Activated naive CD8-positive, alpha-beta T cell treated with anti-CD3 and anti-CD28 coated beads, Interleukin-2, amount 50 U/mL, for 24 hours (primary cell): ENCODE results near the gene TMEM123.
"Not testable (repeated sequence)": the region's sequence is repeated elsewhere in the genome, so short reads cannot be mapped to it uniquely, and the experiment has no call there.

ENCODE experiments used
- ATAC-seq: fragments of 150-1000 bp; cut with Tn5 transposase; one replicate; pipeline ENCODE4 v1.10.0; 2021
- DNase-seq: peaks from one replicate; pipeline ENCODE4 v3.0.0; 2021
- H3K27ac Mint-ChIP-seq: one replicate; pipeline ENCODE4 v1.8.0; 2021; ENCODE audit warnings: mild to moderate bottlenecking, mixed read lengths
- H3K27me3 Mint-ChIP-seq: one replicate; pipeline ENCODE4 v1.8.0; 2021; ENCODE audit warnings: mixed read lengths
- H3K36me3 Mint-ChIP-seq: one replicate; pipeline ENCODE4 v1.8.0; 2021; ENCODE audit warnings: low read depth, mixed read lengths
- H3K4me1 Mint-ChIP-seq: one replicate; pipeline ENCODE4 v1.8.0; 2021; ENCODE audit warnings: mixed read lengths
- H3K4me3 Mint-ChIP-seq: one replicate; pipeline ENCODE4 v1.8.0; 2021; ENCODE audit warnings: mild to moderate bottlenecking, moderate library complexity, mixed read lengths
- H3K9me3 Mint-ChIP-seq: one replicate; pipeline ENCODE4 v1.8.0; 2021; ENCODE audit warnings: mixed read lengths

Gene TMEM123

DNA sequence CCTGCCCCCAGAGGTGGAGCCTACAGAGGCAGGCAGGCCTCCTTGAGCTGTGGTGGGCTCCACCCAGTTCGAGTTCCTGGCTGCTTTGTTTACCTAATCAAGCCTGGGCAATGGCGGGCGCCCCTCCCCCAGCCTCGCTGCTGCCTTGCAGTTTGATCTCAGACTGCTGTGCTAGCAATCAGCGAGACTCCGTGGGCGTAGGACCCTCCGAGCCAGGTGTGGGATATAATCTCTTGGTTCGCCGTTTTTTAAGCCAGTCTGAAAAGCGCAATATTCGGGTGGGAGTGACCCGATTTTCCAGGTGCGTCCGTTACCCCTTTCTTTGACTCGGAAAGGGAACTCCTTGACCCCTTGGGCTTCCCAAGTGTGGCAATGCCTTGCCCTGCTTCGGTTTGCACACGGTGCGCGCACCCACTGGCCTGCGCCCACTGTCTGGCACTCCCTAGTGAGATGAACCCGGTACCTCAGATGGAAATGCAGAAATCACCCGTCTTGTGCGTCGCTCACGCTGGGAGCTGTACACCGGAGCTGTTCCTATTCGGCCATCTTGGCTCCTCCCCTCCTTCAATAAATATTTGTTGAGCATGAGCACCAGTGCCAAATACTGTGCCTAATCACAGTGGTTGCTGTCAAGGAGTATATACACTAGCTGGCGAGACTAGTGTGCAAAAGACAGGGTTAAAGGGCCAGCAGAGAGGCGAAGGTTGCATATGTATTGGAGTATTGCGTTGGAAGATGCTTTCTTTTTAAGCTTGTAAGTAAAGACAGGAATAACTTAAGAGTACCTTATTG lies 77.7 kb downstream of the TMEM123 start:
- not testable (repeated sequence) for DNase-seq, H3K27me3 Mint-ChIP-seq, ATAC-seq, H3K9me3 Mint-ChIP-seq, H3K27ac Mint-ChIP-seq, H3K4me3 Mint-ChIP-seq
- H3K36me3 Mint-ChIP-seq, result peaks cover 41% of the 10 kb centered on the region
- peaks cover 23% of the 10 kb centered on the region for H3K4me1 Mint-ChIP-seq

DNA sequence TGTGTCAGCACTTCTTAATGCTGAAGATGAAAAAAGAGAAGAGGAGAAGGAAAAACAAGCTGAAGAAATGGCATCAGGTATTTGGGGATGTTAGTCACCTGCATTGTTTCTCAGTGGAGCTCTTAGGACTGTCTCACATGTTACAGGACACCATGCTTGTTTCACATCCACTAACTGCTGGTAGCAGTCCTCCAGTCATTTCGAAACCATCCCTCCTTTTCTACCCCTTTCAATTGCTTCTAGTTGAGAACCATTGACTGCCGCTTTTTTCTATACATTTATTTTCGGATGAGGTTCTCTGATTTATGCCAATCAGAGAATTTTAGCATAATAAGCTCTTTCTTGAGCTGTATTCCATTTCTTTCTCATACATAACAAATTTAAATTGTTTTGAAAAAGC lies 84.1 kb downstream of the TMEM123 start:
- peaks cover 29% of the 10 kb centered on the region for H3K4me1 Mint-ChIP-seq
- no peaks in the 10 kb centered on the region for H3K27me3 Mint-ChIP-seq
- DNase-seq (no peak), ATAC-seq (peak; percentile 86)
- H3K27ac Mint-ChIP-seq, result no peak overlapping the region
- peaks cover 49% of the 10 kb centered on the region for H3K36me3 Mint-ChIP-seq
- H3K9me3 Mint-ChIP-seq, result no peaks in the 10 kb centered on the region
- no peak overlapping the region for H3K4me3 Mint-ChIP-seq

DNA sequence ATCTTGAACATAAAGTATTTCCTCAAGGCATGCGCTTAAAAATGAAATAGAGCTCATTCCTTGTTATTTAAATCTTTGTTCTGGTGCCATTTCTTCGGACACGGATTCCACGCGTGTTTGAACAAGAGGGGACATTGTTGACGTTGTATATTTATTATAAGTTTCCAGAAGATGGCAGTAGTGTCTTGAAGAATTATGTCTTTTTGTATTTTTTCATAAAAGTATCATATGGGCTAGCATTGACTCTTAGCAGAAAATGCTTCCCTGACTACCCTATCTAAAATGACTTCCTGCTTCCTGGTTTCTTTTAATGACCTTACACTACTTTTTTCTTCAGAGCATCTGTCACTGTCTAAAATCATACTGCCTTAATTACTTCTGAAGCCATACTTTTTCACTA lies 85.2 kb downstream of the TMEM123 start:
- Mint-ChIP-seq H3K27ac (no peak overlapping the region), H3K4me3 (no peak overlapping the region), H3K9me3 (no peaks in the 10 kb centered on the region), H3K4me1 (peaks cover 33% of the 10 kb centered on the region), H3K27me3 (no peaks in the 10 kb centered on the region), H3K36me3 (peaks cover 55% of the 10 kb centered on the region)
- DNase-seq (no peak), ATAC-seq (no peak)

DNA sequence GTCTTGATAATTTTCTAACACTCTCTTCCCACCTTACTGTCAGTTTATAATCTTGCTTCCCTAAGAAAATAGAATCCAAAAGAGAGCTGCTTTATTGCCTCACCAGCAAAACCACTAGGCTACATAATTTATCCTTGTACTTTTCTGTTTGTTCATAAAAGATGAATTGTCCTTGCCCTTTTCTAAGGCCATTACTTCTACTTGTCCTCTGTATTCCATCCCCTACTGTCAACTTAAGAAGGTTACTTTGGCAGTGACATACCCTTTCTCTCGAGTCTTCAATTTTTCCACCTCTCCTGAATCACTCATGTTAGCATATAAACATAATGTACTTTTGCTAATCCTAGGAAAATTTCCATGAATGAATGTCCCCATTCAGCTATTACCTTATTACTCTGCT lies 87.6 kb downstream of the TMEM123 start:
- peak overlapping the region; percentile 14 for H3K27ac Mint-ChIP-seq

DNA sequence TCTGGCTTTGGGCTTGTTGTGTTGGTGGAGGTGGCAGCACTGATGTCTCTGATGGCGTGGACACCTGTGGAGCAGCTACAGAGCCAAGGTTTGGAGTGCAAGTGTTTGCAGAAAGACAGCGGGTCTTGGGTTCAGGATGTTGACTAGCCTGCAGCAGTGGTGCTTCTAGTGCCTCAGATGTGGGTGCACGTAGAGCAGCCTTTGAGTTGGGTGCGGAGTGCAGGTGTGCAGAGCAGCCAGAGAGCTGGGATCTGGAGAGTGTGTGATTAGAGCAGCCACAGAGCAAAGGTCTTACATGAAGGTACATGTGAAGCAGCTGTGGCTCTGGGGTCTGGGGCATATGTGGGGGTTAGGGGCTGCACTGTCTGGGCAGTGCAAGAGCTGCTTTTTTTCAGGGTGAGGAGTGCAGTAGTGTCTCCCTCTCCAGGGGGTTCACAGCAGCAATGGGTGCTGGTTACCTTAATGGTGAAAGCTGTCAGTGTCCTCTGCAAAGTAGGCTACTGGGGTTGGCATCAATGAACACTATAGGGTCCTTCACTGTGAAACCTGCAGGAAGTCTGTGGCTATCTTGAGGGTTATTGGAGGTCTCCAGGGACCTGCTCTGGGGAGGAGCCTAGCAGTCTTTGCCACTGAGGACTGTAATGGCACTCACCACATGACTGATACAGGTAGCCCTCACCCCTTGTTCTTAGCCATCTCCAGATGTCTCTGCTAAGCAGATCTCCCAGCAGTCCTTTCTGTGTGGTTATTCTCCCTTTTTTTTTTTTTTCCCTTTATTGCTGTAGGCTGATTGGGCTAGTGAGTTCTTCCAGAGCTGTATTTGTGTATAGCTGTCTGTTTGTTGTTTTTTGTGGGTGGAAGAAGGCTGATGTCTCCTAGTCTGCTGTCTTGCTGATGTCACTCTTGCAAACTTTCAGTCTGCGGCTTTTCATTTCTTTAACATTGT lies 91.2 kb downstream of the TMEM123 start:
- Mint-ChIP-seq H3K9me3 (peaks cover 15% of the 10 kb centered on the region), H3K4me3 (peak overlapping the region; percentile 22), H3K27ac (peak overlapping the region; percentile 41), H3K36me3 (peaks cover 77% of the 10 kb centered on the region), H3K4me1 (peaks cover 48% of the 10 kb centered on the region), H3K27me3 (no peaks in the 10 kb centered on the region)
- ATAC-seq (peak; percentile 89), DNase-seq (no peak)

More for the DNA sequence above, 87.6 kb downstream of the TMEM123 start:
- ATAC-seq (no peak), DNase-seq (no peak)
- Mint-ChIP-seq H3K4me1 (peaks cover 48% of the 10 kb centered on the region), H3K27me3 (no peaks in the 10 kb centered on the region), H3K4me3 (no peak overlapping the region), H3K9me3 (peaks cover 4% of the 10 kb centered on the region), H3K36me3 (peaks cover 69% of the 10 kb centered on the region)

GRCh38 chr11:102360681-102361080 lies 91.9 kb downstream of the TMEM123 start:
- no peak for DNase-seq
- H3K9me3 Mint-ChIP-seq, result peaks cover 18% of the 10 kb centered on the region
- peaks cover 77% of the 10 kb centered on the region for H3K36me3 Mint-ChIP-seq
- ATAC-seq, result no peak
- peaks cover 46% of the 10 kb centered on the region for H3K4me1 Mint-ChIP-seq
- H3K4me3 Mint-ChIP-seq, result no peak overlapping the region
- H3K27ac Mint-ChIP-seq, result peak overlapping the region; percentile 71
- H3K27me3 Mint-ChIP-seq, result no peaks in the 10 kb centered on the region

GRCh38 chr11:102359372-102359771 lies 93.2 kb downstream of the TMEM123 start:
- DNase-seq, result no peak
- H3K36me3 Mint-ChIP-seq, result peaks cover 81% of the 10 kb centered on the region
- no peak overlapping the region for H3K27ac Mint-ChIP-seq
- no peak for ATAC-seq
- H3K4me1 Mint-ChIP-seq, result peaks cover 46% of the 10 kb centered on the region
- peaks cover 23% of the 10 kb centered on the region for H3K9me3 Mint-ChIP-seq
- no peaks in the 10 kb centered on the region for H3K27me3 Mint-ChIP-seq
- no peak overlapping the region for H3K4me3 Mint-ChIP-seq

DNA sequence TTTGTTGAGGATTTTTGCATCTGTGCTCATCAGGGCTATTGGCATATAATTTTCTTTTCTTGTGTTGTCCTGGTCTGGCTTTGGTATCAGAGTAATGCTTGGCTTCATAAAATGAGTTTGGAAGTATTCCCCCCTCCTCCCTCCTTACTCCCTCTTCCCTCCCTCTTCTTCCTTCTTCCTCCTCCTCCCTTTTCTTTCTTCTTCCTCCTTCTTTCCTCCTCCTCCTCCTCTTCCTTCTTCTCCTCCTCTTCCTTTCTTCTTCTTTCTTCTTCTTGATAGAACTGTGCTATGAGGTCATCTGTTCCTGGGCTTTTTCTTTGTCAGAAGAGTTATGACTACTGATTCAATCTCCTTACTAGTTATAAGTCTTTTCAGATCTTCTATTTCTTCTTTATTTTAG lies 95.4 kb downstream of the TMEM123 start:
- H3K27me3 Mint-ChIP-seq, result no peaks in the 10 kb centered on the region
- DNase-seq (no peak), ATAC-seq (no peak)
- no peak overlapping the region for H3K27ac Mint-ChIP-seq
- H3K4me3 Mint-ChIP-seq, result no peak overlapping the region
- H3K9me3 Mint-ChIP-seq, result peaks cover 23% of the 10 kb centered on the region
- H3K4me1 Mint-ChIP-seq, result peaks cover 43% of the 10 kb centered on the region
- H3K36me3 Mint-ChIP-seq, result peaks cover 80% of the 10 kb centered on the region

- DNase-seq, result no peak
These were observed 104.8 kb downstream of the TMEM123 start for GRCh38 chr11:102347462-102348370.

DNA sequence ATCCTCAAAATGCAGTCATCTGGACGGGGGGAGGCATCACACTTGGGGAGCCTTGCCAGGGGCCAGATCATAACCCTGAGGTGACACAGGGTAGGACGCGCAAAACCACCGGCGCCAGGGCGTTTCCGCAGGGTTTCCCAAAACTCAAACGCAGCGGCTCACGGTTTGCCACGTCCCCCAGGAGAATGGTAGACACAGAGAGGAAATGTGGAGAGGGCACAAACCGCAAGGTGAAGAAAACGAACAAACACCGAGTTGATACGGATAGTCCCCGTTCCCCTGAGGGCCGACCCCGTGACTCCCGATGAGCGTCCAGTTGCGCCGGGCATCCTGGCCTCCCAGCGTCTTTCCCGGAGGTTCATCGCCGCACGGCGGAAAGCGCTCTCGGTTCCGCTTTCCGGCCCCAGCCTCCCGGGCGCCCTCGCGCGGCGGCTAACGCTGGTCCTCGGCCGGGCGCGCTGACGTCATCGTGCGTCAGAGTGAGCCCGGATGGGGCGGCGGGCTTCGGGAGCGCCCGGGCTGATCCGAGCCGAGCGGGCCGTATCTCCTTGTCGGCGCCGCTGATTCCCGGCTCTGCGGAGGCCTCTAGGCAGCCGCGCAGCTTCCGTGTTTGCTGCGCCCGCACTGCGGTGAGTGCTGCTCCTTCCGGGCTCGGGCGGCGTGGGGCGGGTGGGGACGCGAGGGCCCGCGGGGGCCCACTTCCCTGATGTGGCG lies 105.7 kb downstream of the TMEM123 start, which contains the start of gene BIRC2:
Gene BIRC2, plus strand, starts transcription at position 467 of the 714 bp plus-strand sequence. CDS start 2,641 bp downstream, outside the sequence.
- no peaks in the 10 kb centered on the region for H3K27me3 Mint-ChIP-seq
- H3K4me1 Mint-ChIP-seq, result peaks cover 51% of the 10 kb centered on the region
- peak within 1 kb of the TSS; percentile 98 for H3K27ac Mint-ChIP-seq
- no peaks in the 10 kb centered on the region for H3K9me3 Mint-ChIP-seq
- peaks cover 33% of the 10 kb centered on the region for H3K36me3 Mint-ChIP-seq
- DNase-seq, result peak; percentile 98
- peak within 1 kb of the TSS; percentile 91 for H3K4me3 Mint-ChIP-seq
- peak; percentile 91 for ATAC-seq

More at GRCh38 chr11:102347462-102348370, 104.8 kb downstream of the TMEM123 start:
- ATAC-seq, result peak; percentile 13
- Mint-ChIP-seq H3K4me3 (peak overlapping the region; percentile 91), H3K9me3 (no peaks in the 10 kb centered on the region), H3K27me3 (no peaks in the 10 kb centered on the region), H3K4me1 (peaks cover 49% of the 10 kb centered on the region), H3K36me3 (peaks cover 36% of the 10 kb centered on the region), H3K27ac (peak overlapping the region; percentile 98)

DNA sequence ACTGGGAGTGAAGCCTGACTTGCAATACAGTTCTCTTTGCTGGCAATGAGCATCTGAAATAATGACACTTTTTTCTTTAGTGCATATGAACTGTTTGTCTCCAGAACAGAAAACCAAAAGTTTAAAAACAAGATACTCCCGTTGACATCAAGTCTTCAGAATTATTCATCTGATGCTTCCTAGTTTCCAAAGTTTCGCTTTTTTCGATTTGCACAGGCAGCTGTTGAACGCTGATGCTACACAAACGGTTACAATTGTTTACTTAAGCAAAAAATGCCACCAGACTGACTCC lies 106.2 kb downstream of the TMEM123 start:
- peak overlapping the region; percentile 98 for H3K27ac Mint-ChIP-seq
- peaks cover 54% of the 10 kb centered on the region for H3K4me1 Mint-ChIP-seq
- H3K4me3 Mint-ChIP-seq, result peak overlapping the region; percentile 91
- H3K9me3 Mint-ChIP-seq, result no peaks in the 10 kb centered on the region
- no peak for ATAC-seq
- no peak for DNase-seq
- H3K36me3 Mint-ChIP-seq, result peaks cover 28% of the 10 kb centered on the region
- H3K27me3 Mint-ChIP-seq, result no peaks in the 10 kb centered on the region
